ENCODE results near the gene COX19. TPM values are rescaled to one million over a fixed set of nuclear protein-coding genes. Genes with fewer than 3 reads are reported as not detected.
"Not testable (repeated sequence)": the region's sequence is repeated elsewhere in the genome, so short reads cannot be mapped to it uniquely, and the experiment has no call there.

Gene COX19
- total RNA-seq, 1 experiment from 2014 or later, result 18.8 TPM

GRCh38 chr7:963236-964078, 11.9 kb downstream of the COX19 start:
- Histone ChIP-seq H3K4me1 (ENCODE audit: insufficient read depth, low read length, poor library complexity, severe bottlenecking) (peaks cover 31% of the 10 kb centered on the region), H3K36me3 (ENCODE audit: insufficient read depth, low read length, poor library complexity, severe bottlenecking) (peaks cover 20% of the 10 kb centered on the region), H3K27ac (ENCODE audit: low read depth, low read length, poor library complexity, severe bottlenecking) (no peak overlapping the region), H3K27me3 (replicated peaks; ENCODE audit: insufficient read depth, low read depth, low read length, poor library complexity) (no peaks in the 10 kb centered on the region), H3K4me3 (ENCODE audit: low read depth, low read length, poor library complexity, severe bottlenecking) (no peak overlapping the region), H3K9me3 (ENCODE audit: low read depth, low read length, poor library complexity, severe bottlenecking) (no peaks in the 10 kb centered on the region)
- no peak for TF ChIP-seq CTCF (conservative IDR thresholded peaks at IDR 0.05; ENCODE audit: low read depth, low read length)
- BruUV-seq (replicated peaks), result no TSS peak
- DNase-seq (ENCODE audit: low spot score), result no peak
- CTCF ChIA-PET, result no interaction called here
- intact Hi-C loops (cut with micrococcal nuclease; ENCODE audit: unreplicated experiment), result no loop called here
- POLR2A ChIA-PET (ENCODE audit: low non-redundant PET), result interaction anchor here (0.6 kb wide), 1 partner anchor 12 kb away, joined by 4 read pairs; the partner anchor contains the start of gene COX19

- BruUV-seq (replicated peaks), result no TSS peak
- TF ChIP-seq EZH2 (IDR thresholded peaks at IDR 0.05; ENCODE audit: borderline replicate concordance, low read depth, low read length, poor library complexity, severe bottlenecking), result no peak
- TF ChIP-seq CTCF (conservative IDR thresholded peaks at IDR 0.05; ENCODE audit: low read depth, low read length), result no peak
- no peak for DNase-seq (ENCODE audit: low spot score)
- peaks cover 33% of the 10 kb centered on the region for H3K4me1 ChIP-seq (ENCODE audit: insufficient read depth, low read length, poor library complexity, severe bottlenecking)
- H3K36me3 ChIP-seq (ENCODE audit: insufficient read depth, low read length, poor library complexity, severe bottlenecking), result peaks cover 10% of the 10 kb centered on the region
- H3K9me3 ChIP-seq (ENCODE audit: low read depth, low read length, poor library complexity, severe bottlenecking), result no peaks in the 10 kb centered on the region
- ChIA-PET POLR2A (ENCODE audit: low non-redundant PET) (interaction anchor here (0.6 kb wide), 1 partner anchor 13 kb away, joined by 4 read pairs; the partner anchor contains the start of gene COX19), CTCF (no interaction called here)
- H3K4me3 ChIP-seq (ENCODE audit: low read depth, low read length, poor library complexity, severe bottlenecking), result no peak overlapping the region
- H3K27ac ChIP-seq (ENCODE audit: low read depth, low read length, poor library complexity, severe bottlenecking), result no peak overlapping the region
- H3K27me3 ChIP-seq (replicated peaks; ENCODE audit: insufficient read depth, low read depth, low read length, poor library complexity), result no peaks in the 10 kb centered on the region
- intact Hi-C loops (cut with micrococcal nuclease; ENCODE audit: unreplicated experiment), result no loop called here
Measured at GRCh38 chr7:962401-963081, 12.8 kb downstream of the COX19 start.

GRCh38 chr7:961546-962400, 13.6 kb downstream of the COX19 start:
- no peak for DNase-seq (ENCODE audit: low spot score)
- CTCF ChIA-PET, result no interaction called here
- BruUV-seq (replicated peaks), result no TSS peak

GRCh38 chr7:960972-961371, 14.4 kb downstream of the COX19 start:
- DNase-seq (ENCODE audit: low spot score); H3K36me3 ChIP-seq (ENCODE audit: insufficient read depth, low read length, poor library complexity, severe bottlenecking); H3K4me3 ChIP-seq (ENCODE audit: low read depth, low read length, poor library complexity, severe bottlenecking); H3K9me3 ChIP-seq (ENCODE audit: low read depth, low read length, poor library complexity, severe bottlenecking); H3K27ac ChIP-seq (ENCODE audit: low read depth, low read length, poor library complexity, severe bottlenecking); BruUV-seq (replicated peaks); H3K27me3 ChIP-seq (replicated peaks; ENCODE audit: insufficient read depth, low read depth, low read length, poor library complexity); CTCF ChIA-PET; intact Hi-C loops (cut with micrococcal nuclease; ENCODE audit: unreplicated experiment); POLR2A ChIA-PET (ENCODE audit: low non-redundant PET): not testable (repeated sequence)
- peaks cover 33% of the 10 kb centered on the region for H3K4me1 ChIP-seq (ENCODE audit: insufficient read depth, low read length, poor library complexity, severe bottlenecking)

More at GRCh38 chr7:961546-962400, 13.6 kb downstream of the COX19 start:
- Histone ChIP-seq H3K4me3 (ENCODE audit: low read depth, low read length, poor library complexity, severe bottlenecking) (no peak overlapping the region), H3K4me1 (ENCODE audit: insufficient read depth, low read length, poor library complexity, severe bottlenecking) (peaks cover 33% of the 10 kb centered on the region), H3K9me3 (ENCODE audit: low read depth, low read length, poor library complexity, severe bottlenecking) (no peaks in the 10 kb centered on the region), H3K36me3 (ENCODE audit: insufficient read depth, low read length, poor library complexity, severe bottlenecking) (peaks cover 3% of the 10 kb centered on the region), H3K27me3 (replicated peaks; ENCODE audit: insufficient read depth, low read depth, low read length, poor library complexity) (no peaks in the 10 kb centered on the region), H3K27ac (ENCODE audit: low read depth, low read length, poor library complexity, severe bottlenecking) (no peak overlapping the region)
- POLR2A ChIA-PET (ENCODE audit: low non-redundant PET), result no interaction called here
- intact Hi-C loops (cut with micrococcal nuclease; ENCODE audit: unreplicated experiment), result no loop called here
- TF ChIP-seq EZH2 (IDR thresholded peaks at IDR 0.05; ENCODE audit: borderline replicate concordance, low read depth, low read length, poor library complexity, severe bottlenecking) (no peak), CTCF (conservative IDR thresholded peaks at IDR 0.05; ENCODE audit: low read depth, low read length) (no peak)

Measured in A673 (cell line).